ENCODE measurements around the gene PDE6A.

The PDE6A gene

DNA sequence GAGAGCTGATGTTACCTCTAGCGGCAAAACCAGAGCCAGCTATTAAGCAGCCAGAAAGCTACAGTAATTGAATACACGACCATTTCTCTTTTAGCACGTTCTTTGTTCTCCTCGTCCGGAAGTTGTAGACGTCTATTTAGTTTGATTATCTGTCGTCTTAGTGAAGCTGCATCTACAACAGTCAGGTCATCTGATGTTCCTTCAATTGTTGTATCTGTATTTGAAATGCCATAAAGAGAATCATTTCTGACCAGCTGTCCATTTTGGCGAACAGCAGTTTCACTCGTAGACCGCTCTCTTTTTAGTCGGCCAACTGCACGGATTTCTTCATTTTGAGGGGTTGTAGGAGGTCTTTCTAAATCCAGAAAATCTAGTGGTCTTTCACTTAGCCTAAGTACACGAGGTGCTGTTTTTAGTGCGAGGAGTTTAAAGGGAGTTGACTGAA is 12.6 kb downstream of the PDE6A start:
- in situ Hi-C loops (cut with MboI; ENCODE audit: low sequenced_read_pairs) = no loop called here

DNA sequence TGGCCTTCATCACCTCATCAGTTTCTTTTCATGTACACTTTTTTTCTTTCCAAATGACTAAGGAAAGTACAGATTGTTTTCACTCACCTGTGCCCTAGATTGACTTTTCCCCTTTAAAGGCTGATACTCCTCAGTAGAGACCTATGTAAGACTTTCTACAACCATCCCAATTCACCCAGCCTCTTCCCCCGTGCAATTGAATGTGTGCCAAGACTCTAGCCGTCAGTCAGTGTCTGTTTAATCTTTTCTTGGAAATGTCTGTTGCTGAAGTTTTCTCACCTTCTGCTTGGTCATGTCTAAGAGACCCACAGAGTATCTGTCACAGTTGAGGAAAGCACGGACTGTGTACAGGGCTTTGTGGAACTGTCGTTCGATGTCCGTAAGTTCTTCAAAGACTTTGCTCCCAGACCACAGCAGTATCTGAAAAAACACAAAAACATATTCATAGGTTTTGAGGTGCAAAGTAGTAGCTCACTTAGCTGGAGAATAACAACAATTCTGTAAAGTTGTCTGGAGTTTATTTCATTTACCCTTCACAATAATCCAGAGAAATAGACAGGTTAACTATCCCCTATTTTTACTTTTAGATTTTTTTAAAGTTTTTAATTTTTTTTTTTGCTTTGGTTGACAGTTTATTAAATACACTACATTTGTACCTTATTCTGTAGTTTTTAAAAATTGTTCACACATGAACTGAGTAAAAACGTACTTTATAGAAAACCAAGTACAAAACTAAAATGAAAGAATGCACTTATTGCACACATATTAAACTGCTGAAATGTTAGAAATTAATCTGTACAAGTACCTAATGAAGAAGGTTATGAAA is 13.6 kb downstream of the PDE6A start:
- in situ Hi-C loops (cut with MboI; ENCODE audit: low sequenced_read_pairs) = no loop called here

DNA sequence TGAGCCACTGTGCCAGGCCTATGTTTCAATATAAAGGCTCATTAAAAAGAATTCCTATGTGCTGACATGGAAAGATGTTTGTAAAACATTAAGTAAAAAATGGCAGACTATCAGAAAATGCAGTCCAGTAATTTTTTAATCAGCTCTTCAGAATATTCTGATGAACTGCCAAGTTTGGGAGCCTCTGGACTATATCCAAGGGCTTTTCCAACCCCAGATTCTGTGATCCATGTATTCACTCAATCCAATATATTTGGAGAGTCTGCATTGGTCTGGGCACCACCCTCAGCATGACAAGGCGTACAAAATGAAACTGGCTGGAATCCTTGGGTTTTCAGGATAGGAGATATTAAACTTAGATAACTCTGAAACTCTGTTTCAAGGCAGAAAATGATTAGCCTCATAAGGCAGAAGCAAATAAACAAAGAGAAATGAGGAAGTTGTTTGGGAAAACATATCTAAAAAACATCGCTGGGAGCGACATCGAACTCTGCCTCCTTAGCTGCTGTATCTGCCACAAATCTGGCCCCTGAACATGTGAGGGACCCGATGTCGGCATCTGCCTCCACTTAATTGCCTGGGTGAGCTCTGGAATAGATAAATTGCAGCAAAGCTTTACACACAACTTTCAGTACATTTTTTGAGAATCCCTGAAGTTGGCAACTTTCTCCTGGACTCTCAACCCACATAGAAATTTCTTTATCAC is 14.4 kb downstream of the PDE6A start:
- in situ Hi-C loops (cut with MboI; ENCODE audit: low sequenced_read_pairs) = no loop called here

DNA sequence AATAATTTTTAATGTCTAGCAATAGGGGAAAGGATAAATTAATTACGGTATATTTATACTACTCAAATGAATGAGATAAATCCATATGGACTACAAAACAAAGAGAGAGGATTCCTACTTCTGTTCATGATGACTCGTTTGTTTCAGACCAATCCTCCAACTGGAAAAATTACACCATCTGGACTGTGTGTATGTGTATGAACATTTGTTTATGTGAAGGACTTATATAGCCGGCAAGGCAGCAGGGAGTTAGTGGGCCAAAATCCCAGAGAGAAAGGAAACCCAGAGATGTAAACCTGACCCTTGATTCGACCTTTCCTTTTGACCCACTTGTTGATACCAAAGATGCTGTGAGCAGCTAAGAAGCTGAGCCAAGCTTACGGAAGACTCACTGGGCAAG is 20.1 kb downstream of the PDE6A start:
- in situ Hi-C loops (cut with MboI; ENCODE audit: low sequenced_read_pairs) = no loop called here

DNA sequence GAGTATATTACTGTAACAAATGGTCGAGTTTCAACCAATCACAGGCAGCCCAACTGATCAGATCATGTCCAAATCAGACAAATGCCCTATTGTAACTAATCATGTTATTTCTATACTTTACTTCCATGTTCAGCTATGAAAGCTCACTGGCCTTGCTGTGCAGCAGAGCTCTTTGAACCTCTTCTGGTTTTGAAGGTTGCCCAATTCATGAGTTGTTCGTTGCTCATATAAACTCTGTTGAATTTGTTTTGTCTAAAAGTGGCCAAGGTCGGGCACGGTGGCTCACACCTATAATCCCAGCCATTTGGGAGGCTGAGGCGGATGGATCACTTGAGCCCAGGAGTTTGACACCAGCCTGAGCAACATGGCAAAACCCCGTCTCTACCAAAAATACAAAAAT is 21.6 kb downstream of the PDE6A start:
- in situ Hi-C loops (cut with MboI; ENCODE audit: low sequenced_read_pairs) = no loop called here

DNA sequence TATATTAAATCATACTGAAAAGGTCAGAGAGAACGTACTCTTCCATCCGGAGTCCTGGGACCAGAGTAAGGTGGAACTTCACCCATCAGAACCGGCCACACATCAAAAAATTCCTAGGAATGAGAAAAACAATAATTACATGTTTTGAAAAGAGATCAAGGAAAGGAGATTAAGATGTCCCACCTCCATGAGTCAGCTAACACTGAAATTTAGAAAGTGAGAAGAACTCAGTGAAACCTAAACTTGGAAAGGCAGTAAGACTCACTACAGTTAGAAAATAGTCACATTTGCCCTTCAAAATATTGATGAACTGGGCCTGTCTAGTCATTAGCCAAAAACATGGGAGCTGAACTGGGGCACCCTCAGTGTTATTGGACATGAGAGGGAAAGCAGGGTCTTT is 23.0 kb downstream of the PDE6A start:
- in situ Hi-C loops (cut with MboI; ENCODE audit: low sequenced_read_pairs) = no loop called here

DNA sequence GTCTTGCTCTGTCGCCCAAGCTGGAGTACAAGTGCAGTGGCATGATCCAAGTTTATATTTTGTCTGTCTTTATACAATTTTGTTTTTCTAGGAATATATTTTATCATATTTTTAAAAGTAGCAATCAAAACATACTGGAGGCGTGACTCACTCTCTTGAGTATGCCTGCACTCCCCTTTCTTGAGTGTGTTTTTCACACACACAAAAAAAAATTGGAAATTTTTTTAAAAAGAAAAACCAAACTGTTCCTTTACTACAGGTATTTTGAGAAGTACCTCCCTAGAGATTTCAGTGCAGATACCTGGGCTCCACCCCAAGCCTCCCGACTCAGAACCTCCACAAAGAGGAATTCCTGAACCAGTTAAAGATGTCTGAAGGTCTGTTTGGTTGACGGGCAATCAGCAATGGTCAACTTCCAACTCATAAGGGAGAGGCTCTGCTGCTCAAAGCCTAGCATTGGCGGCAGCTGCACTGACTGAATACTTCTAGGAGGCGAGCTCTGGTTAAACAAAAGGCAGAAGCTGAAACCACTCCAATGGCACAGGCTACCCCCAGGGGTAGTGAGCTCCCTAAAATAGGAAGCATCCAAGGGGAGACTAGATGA is 27.4 kb downstream of the PDE6A start:
- in situ Hi-C loops (cut with MboI; ENCODE audit: low sequenced_read_pairs) = no loop called here

DNA sequence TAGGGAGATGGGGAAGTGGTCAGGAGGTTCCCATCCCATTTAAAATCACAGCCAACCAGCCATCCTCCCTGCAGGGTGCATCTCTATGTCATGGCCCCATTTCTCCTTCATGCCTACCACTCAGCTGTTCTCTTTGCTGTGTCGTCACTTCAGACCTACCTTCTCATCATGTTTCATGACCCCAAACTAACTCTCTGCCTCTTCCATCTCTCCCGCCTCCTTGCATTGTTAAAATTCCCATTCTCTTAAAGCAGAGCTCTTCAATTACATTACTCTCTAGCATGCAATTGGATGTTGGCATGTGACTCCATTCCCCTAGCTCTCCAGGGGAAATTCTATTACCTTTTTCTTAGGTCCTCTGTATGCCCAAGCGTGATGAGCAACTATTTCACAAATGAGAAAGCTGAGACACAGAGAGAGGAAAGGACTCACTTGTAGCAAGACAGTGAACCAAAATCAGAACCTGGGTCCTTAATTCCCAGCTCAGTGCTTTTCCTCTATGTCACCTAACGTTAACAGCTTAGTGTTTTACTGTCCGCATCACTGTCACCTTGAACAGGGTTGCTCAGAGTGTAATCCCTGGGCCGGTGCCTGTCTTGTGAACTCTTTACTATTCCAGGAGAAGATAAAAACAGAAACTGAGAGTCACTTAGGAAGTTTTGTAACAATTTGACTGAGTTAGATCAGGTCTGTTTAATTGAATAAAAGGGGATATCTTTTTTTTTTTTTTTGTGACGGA is 28.1 kb downstream of the PDE6A start:
- in situ Hi-C loops (cut with MboI; ENCODE audit: low sequenced_read_pairs) = no loop called here

DNA sequence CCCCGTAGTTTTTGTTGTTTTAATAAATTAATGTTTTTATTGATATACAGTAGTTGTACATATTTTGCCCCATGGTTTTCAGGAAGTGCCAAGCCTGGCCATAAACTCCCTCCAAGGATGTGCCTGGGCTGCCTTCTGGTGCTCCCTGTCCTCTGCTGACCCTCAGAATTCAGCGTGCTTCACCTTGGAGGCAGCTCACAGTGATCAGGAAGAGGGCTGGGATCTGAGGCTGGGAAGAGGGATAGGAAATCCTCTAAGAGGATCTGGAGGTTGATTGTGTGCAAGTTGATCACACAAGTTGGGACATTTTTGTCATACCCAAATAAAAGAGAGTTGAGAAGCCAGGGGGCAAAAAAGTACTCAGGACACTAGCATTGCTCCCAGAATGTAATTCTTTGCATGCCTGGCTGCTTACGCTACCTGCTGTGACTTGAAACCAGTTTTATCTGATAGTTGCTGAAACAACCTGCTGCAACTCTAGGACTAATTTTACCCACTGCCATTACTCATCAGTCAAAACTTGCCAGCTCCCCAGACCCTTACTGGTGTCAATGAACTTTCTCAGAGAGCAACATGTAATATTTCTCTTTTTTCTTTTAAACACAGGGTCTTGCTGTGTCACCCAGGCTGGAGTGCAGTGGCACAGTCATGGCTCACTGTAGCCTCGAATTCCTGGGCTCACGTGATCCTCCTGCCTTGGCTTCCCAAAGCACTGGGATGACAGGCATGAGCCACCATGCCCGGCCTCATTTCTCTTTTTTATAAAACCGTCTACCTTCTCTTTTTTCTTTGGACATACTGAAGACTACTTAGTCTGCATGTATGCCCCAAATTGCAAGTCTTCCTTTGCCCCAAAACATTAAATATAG is 29.0 kb downstream of the PDE6A start:
- in situ Hi-C loops (cut with MboI; ENCODE audit: low sequenced_read_pairs) = no loop called here

DNA sequence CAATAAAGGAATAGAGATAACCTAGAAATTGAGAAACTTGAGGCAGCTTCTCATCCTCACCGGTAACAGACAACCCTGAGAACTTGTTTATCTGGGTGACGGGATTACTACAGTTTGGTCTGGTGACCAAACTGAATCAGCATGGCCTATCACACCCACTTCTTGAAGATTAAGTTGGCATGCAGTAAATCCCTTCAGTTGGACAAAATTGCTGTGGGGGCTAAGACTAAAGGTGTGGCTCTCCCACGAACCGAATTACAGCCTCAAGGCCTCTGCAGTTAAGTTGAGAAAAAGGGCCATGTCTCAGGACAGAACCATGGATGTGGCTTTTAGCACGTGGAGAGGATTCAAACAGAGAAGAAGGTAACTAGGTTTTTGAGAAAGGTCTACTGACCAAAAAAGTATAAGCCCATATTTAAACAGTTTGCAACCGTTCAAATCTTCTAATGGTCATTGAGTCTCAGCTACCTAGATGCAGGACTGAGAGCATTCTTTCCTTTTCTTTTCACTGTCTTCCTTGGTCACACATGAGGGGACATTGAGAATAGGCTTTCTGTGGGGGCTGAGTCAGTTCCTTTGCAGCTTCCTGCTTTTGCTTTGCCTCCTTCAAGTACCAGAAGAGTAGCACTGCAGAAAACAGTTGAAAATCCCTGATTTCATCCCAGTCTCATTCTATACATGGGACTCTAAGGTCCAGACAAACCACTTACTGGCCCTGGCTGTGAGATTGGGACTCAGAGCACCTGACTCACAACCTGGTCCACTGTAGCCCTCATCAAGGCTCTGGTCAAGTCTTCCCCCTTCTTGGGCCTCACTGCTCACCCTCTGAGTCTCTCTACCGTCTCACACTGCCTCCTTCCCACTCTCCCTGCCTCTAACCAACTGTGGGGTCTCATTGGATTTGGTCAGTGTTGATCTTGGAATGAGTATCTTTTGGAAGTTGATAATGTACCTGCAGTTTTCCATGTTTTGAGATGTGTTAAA is 30.9 kb downstream of the PDE6A start:
- in situ Hi-C loops (cut with MboI; ENCODE audit: low sequenced_read_pairs) = no loop called here

DNA sequence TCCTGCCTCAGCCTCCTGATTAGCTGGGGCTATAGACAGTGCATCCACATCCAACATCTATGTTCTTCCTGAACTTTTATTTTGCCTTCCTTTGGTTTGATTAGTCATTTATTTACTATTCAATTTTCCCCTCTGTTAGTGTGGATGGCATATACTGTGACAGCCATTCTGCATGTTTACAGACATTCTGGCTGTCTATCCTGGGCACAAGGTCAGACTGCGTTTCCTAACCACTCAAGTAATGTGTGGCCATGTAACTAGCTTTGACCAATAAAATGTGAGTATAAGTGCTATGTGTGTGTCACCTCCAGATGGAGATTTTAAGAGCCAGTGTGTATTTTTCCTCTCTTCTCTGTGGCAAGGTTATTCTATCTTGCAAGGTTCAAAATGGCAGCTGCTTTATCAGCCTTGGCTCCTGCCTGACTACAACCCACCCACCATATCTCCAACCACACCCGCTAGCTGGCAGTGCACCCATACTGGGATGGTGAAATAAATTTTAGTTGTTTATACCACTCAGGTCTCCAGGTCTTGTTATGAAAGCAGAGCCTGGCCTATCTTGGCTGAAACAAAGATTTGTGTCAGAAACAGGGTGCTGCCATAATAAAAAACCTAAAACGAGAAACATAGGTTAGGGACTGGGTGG is 32.2 kb downstream of the PDE6A start:
- in situ Hi-C loops (cut with MboI; ENCODE audit: low sequenced_read_pairs) = no loop called here

DNA sequence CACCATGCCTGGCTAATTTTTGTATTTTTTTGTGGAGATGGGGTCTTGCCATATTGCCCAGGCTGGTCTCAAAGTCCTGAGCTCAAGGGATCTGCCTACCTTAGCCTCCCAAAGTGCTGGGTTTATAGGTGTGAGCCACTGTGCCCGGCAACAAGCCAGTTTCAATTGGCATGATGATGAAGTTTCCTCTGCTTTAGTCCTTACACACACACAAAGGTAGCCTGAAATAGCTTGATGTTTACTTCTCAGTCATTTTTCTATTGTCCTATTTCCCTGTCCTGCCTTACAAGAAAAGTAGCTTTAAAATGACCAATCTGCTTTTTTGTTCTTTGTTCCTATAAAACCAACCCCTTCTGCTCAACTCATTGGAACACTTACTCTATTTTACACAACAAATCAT is 33.6 kb downstream of the PDE6A start:
- in situ Hi-C loops (cut with MboI; ENCODE audit: low sequenced_read_pairs) = no loop called here

DNA sequence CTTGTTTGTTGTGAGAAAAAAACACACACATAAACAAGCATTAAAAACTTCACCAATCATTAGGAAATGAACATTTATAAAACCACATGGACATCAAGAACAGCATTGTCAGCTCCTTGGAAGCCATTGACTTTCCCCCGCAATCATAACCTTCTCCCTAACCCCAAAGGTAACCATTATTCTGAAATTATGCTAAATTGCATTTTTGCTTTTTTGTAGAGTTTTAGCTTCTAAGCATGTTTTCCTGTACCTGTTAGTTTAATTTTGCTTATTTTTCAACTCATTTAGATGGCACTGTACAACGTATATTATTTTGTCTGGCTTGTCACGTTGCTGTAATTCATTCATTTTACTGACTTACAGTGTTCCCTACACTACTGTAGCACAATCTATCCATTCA is 36.8 kb downstream of the PDE6A start:
- in situ Hi-C loops (cut with MboI; ENCODE audit: low sequenced_read_pairs) = no loop called here

DNA sequence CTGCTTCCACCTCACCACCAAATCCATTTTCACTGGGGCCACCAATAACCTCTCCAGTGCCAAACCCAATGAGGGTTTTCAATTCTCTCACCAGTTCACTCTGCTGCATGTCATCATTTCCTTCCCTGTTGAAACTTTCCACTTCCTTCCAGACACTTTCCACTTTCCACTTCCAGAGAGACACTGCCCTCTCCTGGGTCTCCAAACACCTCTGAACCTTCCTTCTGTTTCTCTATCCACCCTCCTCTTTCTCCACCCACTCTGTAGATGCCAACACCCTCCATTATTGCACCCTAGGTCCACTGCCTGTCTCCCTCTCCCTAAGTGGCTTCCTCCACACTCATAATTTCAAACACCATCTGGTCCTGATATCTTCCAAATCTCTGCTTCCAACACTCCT is 39.6 kb downstream of the PDE6A start:
- in situ Hi-C loops (cut with MboI; ENCODE audit: low sequenced_read_pairs) = no loop called here

DNA sequence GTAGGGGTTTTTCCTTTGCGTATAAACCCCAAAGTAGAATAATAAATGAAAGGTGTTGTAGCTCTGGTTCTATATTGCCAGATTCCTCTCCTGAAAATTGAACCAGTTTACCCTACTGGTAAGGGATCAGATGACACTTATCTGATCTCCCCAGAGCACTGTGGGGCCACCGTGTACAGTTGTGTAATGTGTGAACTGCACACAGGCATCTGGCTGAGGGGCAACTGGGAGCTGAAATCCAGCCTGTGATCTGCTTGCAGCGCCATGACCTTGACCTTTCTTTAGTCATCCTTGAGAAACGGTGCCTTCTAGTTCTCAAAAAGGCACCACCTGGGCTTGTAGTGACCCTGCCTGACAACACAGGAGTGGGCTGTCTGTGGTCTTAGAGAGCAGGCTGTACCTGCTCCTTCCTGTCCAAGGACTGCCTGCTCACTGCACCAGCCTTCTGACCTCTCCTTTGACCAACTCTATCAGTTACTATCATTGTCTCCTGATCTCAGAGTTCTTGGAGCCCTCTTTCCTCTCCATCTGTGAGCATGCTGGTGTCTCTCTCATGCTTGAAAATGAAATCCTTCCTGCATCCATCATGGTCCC is 40.2 kb downstream of the PDE6A start:
- in situ Hi-C loops (cut with MboI; ENCODE audit: low sequenced_read_pairs) = no loop called here

DNA sequence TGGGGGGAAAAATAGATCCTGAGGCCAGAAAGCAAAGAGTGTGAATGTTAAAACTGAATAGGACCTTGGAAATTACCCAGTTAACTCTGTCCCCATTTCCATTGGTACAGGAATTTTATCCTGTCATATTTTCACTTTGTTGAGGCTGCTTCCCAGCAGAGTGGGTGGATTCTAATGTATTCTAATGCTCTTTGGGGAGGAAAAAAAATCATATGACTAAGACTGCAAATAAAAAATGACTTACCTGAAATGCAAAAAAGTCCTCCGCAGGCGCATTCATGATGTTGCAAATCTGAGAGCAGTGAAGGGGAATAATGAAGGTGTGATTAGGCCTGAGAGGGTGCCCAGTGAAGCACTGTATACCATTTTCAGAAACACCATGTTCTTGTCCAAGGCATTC is 41.2 kb downstream of the PDE6A start:
- in situ Hi-C loops (cut with MboI; ENCODE audit: low sequenced_read_pairs) = no loop called here

DNA sequence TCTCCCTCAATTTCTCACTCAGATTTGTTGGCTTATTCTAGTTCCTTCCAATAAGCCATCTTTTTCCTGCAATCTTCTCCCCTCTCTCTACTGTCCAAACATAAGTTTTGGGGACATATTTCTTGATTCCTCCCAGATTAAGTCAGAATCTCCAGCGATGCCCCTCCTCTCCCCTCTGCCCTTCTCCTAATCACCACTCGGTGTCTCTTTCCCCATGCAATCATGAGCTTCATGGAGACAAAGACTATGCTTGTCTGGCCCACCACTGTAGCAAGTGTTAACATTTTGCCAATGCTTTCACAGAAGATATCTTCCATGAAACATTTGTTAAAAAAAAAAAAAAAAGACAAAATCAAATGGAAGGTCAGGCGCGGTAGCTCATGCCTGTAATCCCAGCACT is 42.4 kb downstream of the PDE6A start:
- in situ Hi-C loops (cut with MboI; ENCODE audit: low sequenced_read_pairs) = no loop called here

DNA sequence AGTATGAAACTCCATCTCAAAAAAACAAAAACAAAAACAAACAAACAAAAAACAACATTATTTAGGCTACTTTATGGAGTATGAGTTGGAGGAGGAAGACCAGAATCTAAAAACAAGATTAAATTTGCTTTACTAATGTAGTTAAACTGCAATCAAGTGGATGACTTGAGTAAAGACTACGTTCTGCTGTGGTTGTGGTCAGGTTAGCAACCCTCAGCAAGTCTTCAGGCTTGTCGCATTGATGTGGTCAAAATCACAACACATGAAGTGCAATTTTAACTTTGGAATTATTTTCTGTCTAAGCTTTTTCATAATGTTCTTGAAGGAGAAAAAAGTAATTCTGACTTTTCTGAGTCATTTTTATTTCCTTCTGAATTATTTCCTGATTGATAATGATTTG is 43.1 kb downstream of the PDE6A start:
- in situ Hi-C loops (cut with MboI; ENCODE audit: low sequenced_read_pairs) = no loop called here

Data from HL-60/S4 (cell line).